Esophagus squamous epithelium (tissue), 4 donors: ENCODE results near the gene PHLPP1.

ENCODE experiments used
- POLR2A ChIP-seq, 4 donors: fragments of 450-650 bp; IDR thresholded peaks; one replicate each; pipeline ENCODE4 v1.6.1; 2017; ENCODE audit warnings: antibody characterized with exemption in 4 of 4, mild to moderate bottlenecking in 4 of 4, moderate library complexity in 3 of 4
- TF ChIP-seq, protein P1 (sequence below), 6 experiments: fragments of 450-650 bp in 4 of 6; fragments of 200-600 bp in 2 of 6; sonication (generic) in 2 of 6; IDR thresholded peaks; one replicate each; pipeline ENCODE4 v1.5.1; 2016 to 2019; ENCODE audit warnings: antibody characterized with exemption in 6 of 6, mild to moderate bottlenecking in 4 of 6, moderate library complexity in 4 of 6

DNA sequence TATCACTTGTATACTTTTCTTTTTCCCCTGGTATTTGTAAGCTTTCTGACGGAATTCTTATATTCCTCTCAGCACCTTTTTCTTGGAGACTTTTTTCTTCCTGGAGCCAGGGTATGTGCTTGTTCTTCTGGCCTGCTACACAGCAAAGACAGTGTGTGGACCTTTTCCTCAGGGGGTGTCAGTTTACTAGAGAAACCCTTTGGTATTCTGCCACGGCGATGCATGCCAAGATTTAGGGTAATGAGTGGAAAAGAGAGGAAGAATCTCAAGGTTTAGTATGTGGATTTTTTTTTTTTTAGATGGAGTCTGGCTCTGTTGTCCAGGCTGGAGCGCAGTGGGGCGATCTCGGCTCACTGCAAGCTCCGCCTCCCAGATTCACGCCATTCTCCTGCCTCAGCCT, 152.2 kb downstream of the PHLPP1 start:
- TF ChIP-seq, protein P1, sequence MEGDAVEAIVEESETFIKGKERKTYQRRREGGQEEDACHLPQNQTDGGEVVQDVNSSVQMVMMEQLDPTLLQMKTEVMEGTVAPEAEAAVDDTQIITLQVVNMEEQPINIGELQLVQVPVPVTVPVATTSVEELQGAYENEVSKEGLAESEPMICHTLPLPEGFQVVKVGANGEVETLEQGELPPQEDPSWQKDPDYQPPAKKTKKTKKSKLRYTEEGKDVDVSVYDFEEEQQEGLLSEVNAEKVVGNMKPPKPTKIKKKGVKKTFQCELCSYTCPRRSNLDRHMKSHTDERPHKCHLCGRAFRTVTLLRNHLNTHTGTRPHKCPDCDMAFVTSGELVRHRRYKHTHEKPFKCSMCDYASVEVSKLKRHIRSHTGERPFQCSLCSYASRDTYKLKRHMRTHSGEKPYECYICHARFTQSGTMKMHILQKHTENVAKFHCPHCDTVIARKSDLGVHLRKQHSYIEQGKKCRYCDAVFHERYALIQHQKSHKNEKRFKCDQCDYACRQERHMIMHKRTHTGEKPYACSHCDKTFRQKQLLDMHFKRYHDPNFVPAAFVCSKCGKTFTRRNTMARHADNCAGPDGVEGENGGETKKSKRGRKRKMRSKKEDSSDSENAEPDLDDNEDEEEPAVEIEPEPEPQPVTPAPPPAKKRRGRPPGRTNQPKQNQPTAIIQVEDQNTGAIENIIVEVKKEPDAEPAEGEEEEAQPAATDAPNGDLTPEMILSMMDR (IDR thresholded peaks at IDR 0.05): no peak
- no peak for TF ChIP-seq POLR2A (IDR thresholded peaks at IDR 0.05)
